ENCODE data around the gene FAM221B.

The FAM221B gene

GRCh38 chr9:35867538-35867937 is 39.0 kb upstream of the FAM221B start:
- no peak overlapping the region for H3K27ac ChIP-seq
- no peaks in the 10 kb centered on the region for H3K36me3 ChIP-seq (replicated peaks)
- H3K4me3 ChIP-seq (ENCODE audit: low read depth, low read length) = no peak overlapping the region
- H3K27me3 ChIP-seq (replicated peaks) = no peaks in the 10 kb centered on the region
- no peak for DNase-seq
- in situ Hi-C loops (cut with HindIII; ENCODE audit: low pct_ligation_motif_present, low sequenced_read_pairs) = no loop called here
- TF ChIP-seq CTCF (IDR thresholded peaks at IDR 0.05; ENCODE audit: low read depth, low read length, missing control alignments) = no peak

GRCh38 chr9:35864695-35865255 is 36.2 kb upstream of the FAM221B start:
- TF ChIP-seq CTCF (IDR thresholded peaks at IDR 0.05; ENCODE audit: low read depth, low read length, missing control alignments) = no peak
- Histone ChIP-seq H3K27me3 (replicated peaks) (peaks cover 1% of the 10 kb centered on the region), H3K4me3 (ENCODE audit: low read depth, low read length) (no peak overlapping the region), H3K36me3 (replicated peaks) (no peaks in the 10 kb centered on the region), H3K27ac (no peak overlapping the region)
- in situ Hi-C loops (cut with HindIII; ENCODE audit: low pct_ligation_motif_present, low sequenced_read_pairs) = no loop called here
- no peak for DNase-seq

GRCh38 chr9:35863583-35863982 is 35.1 kb upstream of the FAM221B start:
- no peak for DNase-seq
- no peak for TF ChIP-seq CTCF (IDR thresholded peaks at IDR 0.05; ENCODE audit: low read depth, low read length, missing control alignments)
- in situ Hi-C loops (cut with HindIII; ENCODE audit: low pct_ligation_motif_present, low sequenced_read_pairs) = no loop called here
- H3K27me3 ChIP-seq (replicated peaks) = peaks cover 1% of the 10 kb centered on the region
- H3K36me3 ChIP-seq (replicated peaks) = no peaks in the 10 kb centered on the region
- no peak overlapping the region for H3K27ac ChIP-seq
- H3K4me3 ChIP-seq (ENCODE audit: low read depth, low read length) = no peak overlapping the region

- no peak for DNase-seq
- TF ChIP-seq CTCF (IDR thresholded peaks at IDR 0.05; ENCODE audit: low read depth, low read length, missing control alignments) = no peak
- Histone ChIP-seq H3K36me3 (replicated peaks) (no peaks in the 10 kb centered on the region), H3K27me3 (replicated peaks) (peaks cover 1% of the 10 kb centered on the region), H3K4me3 (ENCODE audit: low read depth, low read length) (no peak overlapping the region), H3K27ac (no peak overlapping the region)
- in situ Hi-C loops (cut with HindIII; ENCODE audit: low pct_ligation_motif_present, low sequenced_read_pairs) = no loop called here
Observed at GRCh38 chr9:35862328-35862727, 33.8 kb upstream of the FAM221B start.

- no peak for DNase-seq
- TF ChIP-seq CTCF (IDR thresholded peaks at IDR 0.05; ENCODE audit: low read depth, low read length, missing control alignments) = no peak
- peaks cover 1% of the 10 kb centered on the region for H3K27me3 ChIP-seq (replicated peaks)
- H3K27ac ChIP-seq = no peak overlapping the region
- in situ Hi-C loops (cut with HindIII; ENCODE audit: low pct_ligation_motif_present, low sequenced_read_pairs) = no loop called here
- H3K4me3 ChIP-seq (ENCODE audit: low read depth, low read length) = no peak overlapping the region
- H3K36me3 ChIP-seq (replicated peaks) = no peaks in the 10 kb centered on the region
Observed at GRCh38 chr9:35861161-35861897, 32.8 kb upstream of the FAM221B start.

- no peak overlapping the region for H3K4me3 ChIP-seq (ENCODE audit: low read depth, low read length)
- in situ Hi-C loops (cut with HindIII; ENCODE audit: low pct_ligation_motif_present, low sequenced_read_pairs) = no loop called here
- no peak for TF ChIP-seq CTCF (IDR thresholded peaks at IDR 0.05; ENCODE audit: low read depth, low read length, missing control alignments)
- no peak overlapping the region for H3K27ac ChIP-seq
- no peaks in the 10 kb centered on the region for H3K36me3 ChIP-seq (replicated peaks)
- DNase-seq = no peak
- H3K27me3 ChIP-seq (replicated peaks) = peaks cover 1% of the 10 kb centered on the region
Observed at GRCh38 chr9:35859990-35860339, 31.4 kb upstream of the FAM221B start.

Data from brain microvascular endothelial cell (primary cell).